GM18511 (cell line): ENCODE data around the gene DIS3L2.

Experiments used
- ATAC-seq: cut with Tn5 transposase; IDR thresholded peaks from one replicate; pipeline ENCODE4 v1.9.1; 2021; ENCODE audit warnings: mild to moderate bottlenecking, moderate library complexity; ENCODE audit not compliant: unreplicated experiment

DIS3L2 gene

DNA sequence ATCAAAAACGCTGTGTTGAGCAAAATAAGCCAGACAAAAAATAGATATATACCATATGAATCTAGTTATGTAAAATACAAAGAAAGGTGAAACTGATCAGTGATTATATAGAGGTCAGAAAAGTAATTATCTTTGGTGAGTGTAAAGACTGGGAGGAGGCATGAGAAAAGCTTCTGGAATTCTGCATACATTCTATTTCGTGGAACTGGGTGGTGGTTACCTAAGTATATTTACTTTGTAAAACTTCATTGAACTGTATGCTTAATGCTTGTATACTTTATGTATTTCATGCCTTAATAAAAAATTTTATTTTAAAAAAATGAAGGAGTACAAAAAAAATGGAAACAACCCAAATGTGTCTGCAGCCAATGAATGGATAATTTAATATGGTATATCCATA lies 263.9 kb downstream of the DIS3L2 start:
- no peak for ATAC-seq

DNA sequence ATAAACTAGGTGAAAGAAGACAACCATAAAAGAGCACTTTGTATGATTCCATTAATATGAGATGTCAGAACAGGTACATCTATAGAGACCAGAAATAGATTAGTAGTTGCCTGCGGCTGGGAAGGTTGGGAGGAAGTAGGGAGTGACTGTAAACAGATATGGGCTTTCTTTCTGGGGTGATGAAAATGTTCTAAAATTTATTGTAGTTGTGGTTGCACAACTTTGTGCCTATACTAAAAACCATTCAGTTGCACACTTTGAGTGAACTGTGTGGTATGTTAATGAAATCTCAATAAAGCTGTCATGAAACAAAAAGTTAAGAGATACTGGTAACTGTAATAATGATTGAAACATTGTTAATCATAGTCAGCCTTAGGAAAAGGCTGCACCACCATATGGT lies 264.4 kb downstream of the DIS3L2 start:
- no peak for ATAC-seq

DNA sequence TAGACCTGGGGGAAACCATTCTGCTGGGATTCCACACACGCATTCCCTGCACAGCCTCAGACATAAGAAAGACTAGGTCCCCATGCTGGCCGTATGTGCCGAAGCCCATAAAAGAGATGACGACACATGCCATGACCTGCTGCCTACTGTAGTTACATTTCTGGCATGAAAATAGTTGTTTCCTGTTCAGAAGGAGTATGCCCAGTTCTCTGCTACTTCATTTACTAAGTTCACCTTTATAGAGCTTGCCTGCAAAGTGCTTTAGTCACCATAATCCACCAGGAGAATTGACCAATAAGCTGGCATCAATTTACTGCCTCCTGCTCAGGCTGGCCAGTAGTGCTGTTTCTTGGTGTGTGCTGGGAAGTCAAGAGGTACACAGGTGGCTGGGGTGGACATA lies 266.8 kb downstream of the DIS3L2 start:
- no peak for ATAC-seq

DNA sequence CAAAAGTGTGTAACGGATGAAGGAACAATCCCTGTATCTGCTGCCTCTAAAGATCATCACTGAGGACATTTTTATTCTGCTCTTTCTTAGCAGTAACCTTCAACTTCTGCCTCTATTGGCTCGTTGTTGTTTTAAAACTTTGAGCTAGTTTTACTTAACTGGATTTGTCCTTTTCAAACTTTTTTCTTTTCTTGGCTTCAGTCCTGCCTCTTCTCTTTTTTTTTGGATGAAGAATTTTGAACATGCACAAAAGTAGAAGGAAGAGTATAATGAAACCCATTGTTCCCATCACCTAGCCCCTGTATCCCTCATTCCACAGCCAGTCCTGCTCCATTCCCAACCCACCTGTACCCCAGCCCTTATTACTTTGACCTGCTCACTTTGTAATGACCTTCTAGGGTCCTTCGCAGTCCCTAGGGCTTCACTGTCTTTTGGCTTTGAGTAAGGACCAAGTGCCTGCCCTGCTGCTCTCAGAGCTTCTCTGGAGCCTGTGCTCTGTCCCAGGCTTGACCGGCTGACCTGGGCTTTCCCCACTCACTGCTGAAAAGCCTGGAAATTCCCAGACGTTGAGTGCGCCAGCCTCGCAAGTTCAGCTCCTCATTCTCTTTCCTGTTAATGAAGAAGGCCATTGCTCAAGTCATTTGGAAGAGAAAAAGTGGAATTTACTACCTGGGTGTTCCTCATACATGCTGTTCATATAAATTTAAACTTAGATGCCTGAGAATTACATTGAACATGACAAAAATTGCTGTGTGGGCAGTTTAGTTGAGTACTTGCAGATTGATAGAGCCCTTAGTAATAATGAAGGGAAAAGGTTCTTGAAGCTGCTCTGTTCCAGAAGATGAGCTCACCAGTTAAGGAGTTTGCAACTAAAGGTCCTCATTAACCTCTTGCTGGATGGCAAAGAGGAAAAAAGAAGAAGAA lies 267.7 kb downstream of the DIS3L2 start:
- no peak for ATAC-seq

DNA sequence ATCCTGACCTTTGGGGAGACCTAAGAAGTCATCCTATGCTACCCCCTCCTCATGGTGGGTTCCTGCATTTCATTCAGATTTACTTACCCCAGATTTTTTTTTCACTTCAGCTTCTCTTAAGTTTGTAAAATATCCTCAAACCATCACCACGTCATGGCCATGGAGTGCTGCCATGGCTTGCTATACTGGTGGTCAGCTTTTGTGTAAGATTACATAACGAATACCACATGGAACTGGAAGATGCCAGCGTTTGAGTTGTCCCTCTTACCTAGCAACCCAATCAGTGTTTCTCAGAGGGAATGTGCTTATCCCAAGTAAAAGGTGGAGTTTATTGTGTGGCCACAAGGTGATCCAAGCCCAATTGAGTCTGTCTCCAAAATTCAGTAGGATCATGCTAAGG lies 268.4 kb downstream of the DIS3L2 start:
- no peak for ATAC-seq

DNA sequence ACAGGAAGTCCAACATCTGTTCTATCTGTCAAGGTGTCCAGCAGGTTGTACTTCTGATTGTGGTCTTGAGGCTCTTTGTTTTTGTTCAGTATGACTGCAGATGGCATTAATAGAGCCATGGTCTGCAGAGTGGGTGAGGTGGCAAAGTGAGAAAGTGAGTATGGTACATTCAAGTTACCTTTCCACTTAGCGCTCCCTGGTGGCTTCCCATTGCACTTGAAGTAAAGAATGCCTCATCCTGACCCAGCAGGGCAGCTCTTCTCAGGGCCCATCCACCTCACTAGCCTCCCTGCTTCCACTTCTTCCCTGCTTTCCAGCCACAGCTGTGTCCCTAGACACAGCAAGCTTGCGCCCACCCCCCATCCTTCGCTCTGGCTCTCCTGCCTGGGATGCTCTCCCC lies 269.0 kb downstream of the DIS3L2 start:
- ATAC-seq = no peak

DNA sequence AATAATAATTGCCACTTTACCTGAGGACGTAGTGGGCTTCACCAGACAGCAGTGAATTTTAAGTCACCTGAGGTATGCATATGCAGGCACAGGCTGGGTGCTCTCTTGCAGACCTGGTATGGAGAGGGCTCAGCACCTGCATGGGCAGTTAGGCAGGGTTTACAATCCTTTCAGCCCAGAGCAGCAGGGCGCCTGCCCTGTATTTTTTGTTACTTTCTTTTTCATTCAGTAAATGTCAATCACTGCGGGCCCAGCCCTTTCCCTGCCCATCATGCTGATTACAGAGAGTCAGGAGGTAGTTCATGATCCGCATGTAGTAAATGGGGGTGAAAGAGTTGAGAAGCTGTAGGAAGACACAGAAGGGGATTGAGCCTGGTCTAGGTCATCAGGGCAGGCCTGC lies 270.0 kb downstream of the DIS3L2 start:
- ATAC-seq = no peak

DNA sequence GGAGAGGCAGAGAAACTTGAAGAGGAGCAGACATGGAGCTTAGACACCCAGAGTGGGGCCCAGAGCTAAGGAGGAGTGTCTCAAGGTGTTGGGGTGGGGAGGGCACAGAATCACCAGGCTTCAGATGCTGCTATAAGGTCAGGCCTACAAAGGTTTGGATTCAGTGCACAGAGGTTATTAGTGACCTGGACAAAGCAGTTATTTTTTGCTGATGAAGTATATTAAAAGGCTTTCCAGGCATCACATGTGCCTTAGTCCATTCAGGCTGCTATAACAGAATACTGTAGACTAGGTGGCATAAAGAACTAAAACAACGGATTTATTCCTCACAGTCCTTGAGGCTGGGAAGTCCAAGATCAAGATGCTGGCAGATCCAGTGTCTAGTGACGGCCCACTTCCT lies 271.4 kb downstream of the DIS3L2 start:
- ATAC-seq = no peak

DNA sequence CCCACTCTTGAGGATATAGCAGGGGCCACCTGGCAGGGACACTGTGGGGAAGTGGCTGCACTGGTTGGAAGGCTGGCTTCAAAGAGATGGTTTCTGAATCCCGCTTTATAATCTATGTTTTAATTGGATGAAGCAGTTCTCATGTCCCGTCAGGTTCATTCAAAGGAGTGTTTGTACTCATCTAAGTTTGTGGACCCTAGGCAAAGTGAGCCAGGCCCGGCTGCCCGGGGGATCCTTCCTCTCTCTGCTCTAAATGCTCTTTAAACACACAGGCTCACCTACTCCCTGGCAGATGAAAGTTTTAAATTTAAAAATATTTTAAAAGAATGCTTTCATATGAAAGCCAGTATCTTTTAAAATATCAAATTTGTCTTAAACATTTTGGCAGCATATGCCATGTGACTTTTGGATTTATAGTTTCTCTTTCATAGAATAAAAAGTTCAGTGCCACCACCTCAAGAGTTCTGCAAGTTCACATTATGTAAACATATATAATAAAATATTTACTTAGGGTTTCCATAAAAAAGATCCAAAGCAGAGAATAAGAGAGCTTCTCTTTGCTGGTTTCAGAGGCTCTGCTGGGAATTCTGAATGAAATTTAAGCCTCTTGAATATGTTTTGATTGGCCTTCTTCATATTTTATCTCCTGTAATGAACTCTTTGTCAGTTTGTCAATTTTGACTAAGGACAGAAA lies 273.6 kb downstream of the DIS3L2 start:
- no peak for ATAC-seq

DNA sequence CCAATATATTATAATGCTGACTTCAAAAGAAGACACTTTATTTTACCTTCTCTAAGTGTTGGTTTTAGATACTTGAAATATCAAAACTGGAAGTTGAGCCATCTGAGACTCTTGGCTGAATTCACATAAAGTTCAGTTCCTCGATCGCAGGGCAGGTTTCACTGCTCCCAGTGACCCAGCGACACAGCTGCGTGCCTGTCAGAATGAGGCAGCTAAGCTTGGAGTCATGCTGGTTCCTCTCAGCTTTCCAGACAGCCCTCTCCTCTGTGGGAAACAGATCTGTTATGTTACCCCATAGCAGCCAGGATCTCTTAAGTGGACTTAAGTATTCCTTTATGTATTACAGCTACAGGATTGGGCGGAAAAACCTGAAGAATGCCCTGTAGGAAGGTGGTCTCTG lies 274.2 kb downstream of the DIS3L2 start:
- ATAC-seq = peak; percentile 44

DNA sequence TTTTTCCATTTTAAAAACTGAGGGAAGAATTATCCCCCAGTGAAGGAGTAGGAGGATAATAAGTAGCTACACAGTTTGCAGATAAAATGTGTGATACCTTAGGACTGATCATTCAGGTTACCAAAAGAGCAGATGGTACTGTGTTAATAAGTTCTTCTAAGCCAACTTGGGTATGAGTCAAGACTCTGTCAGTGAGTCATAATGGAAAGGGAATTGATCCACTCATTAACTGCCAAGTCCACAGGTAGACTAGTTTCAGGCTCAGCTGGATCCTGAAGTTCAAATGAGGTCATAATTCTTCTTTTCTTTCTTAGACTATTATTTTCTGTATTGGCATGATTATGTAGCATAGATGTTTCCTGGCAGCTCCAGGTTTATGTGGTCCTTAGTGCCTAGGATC lies 274.7 kb downstream of the DIS3L2 start:
- peak; percentile 81 for ATAC-seq

DNA sequence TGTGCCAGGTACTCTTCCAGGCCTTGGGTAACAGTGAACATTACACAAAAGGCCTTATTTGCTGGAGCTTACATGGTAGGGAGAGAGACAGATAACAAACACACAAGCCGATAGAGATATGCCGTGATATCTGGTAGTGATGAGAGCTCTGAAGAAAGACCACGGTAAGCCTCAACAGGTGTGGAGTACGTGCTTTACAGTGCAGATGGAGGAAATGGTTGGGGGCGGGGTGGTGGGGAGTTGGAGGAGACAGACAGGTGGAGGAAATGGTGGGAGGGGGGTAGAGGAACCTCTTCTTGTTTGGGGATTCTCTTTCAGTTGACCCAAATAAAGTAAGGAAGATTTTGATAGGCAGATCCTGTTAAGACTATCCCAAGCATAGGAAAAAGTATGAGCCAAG lies 276.0 kb downstream of the DIS3L2 start:
- no peak for ATAC-seq

DNA sequence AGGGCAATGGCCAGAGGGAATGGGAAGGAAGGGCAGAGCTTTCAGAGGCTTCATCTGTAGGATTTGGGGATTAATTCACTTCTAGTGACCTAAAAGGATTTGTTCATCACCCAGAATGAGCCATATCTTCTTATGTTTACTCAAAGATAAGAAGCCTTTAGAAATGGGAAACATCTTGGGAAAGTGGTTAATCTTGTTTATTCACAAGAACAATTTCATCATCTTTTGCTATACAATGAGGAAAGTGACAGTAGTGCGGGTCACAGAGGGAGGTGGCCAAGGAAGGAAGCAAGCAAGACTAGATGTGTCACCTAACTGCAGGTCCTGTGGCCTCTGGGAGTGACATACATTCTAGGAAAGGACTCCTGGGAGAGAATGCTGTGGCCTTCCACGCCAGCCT lies 276.6 kb downstream of the DIS3L2 start:
- no peak for ATAC-seq

DNA sequence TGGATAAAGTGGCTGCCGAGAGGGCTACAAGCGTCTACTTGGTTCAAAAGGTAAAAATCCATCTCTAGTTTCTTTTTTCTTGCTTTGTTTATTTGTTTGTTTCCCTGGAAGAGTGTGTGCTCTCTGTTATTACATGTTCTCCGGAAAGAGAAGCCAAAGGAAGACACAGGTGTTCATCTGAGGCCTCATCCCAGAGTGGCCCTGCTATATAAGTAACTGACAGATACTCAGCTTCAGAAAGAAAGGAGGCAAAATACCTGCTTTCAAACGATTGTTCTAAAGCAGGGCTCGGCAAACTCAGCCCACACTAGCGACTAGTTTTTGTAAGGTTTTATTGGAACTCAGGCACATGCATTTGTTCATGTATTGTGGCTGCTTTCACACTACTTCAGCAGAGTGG lies 277.1 kb downstream of the DIS3L2 start:
- ATAC-seq = no peak

DNA sequence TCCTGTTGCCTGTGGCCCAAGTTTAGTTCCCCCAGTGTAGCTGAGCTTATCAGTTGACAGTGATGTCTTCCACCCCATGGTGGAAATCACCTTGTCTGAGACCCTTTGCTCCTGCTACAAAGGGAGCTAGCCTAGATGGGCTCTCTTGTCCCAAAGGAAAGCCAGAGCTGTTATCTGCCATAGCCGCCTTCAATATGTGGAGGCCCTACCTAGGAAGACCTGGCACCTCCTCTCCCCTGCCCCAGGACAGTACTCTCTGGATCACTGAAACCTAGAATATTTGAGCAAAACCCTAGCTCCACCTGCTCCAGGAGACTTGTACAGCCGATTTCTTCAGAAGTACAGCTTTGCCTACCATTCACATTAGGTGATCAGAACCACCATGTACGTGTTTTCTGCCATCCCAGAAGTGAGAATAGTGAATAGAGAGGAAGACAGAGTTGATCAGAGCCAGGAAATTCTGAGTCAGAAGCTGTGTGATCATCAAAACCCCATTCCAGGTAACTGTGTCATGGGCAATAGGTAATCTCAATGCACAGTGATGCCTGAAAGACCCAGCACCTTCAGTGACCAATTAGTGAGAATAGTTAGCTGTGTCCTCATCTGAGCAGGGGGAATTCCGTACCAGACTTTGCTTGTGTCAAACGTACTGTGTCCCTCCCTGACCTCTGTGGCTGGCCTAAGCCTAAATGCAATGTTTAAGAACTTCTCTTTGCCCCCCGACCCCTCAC lies 278.6 kb downstream of the DIS3L2 start:
- ATAC-seq = no peak

DNA sequence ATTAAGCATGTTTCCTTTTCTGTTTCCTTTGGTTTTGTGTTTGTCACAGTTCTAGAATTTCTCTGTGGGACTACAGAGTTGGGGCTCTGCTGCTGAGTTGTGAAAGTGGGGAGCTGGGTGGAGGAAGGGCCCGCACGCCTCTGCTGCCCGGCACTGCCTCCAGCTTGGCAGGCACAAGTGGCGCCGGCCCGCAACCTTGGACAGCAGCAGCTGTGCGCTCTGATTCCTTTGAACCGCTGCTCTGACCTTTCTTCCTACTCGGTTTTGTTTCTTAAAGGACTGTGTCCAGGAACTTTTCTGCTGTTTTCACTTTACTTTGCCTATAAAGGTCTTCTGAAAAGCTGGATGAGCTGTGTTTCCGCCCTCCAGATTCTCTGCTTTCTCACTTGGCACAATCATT lies 279.4 kb downstream of the DIS3L2 start:
- ATAC-seq = no peak

DNA sequence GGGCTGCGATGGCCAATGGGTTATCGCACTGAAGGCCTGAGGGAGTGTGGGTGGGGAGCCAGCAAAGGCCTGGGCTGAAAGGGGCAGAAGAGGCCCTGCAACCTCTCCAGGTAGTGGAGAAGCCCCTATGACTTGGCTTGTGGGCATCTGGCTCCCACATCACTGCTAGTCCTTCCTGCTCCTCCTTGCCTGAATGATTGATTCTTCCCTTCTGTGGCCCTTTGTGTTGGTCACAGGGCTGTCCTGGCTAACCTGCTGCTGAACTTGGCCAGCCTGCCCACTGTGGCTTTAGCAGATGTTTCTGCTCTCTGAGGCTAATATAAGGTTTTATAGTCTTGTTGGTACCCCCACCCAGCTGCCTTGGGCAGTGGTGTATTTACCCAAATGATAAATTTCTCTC lies 280.8 kb downstream of the DIS3L2 start:
- no peak for ATAC-seq

DNA sequence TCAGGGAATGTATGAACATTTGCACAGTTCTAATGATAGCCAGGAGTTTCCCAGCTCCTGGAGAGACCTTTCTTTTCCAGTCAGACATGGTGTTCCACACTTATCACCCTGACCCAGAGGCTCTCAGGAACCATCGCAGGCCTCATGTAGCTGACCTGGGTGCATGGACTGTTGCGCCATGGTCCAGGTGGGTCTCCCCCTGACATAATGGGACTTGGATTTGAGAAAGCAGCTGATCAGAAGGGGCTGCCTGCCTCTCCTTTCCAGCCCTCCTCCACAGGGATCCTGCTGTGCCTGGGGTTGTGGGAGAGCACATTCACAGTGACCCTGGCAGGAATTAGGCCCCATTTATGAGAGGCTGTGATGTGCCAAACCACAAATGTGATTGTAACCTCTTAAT lies 283.6 kb downstream of the DIS3L2 start:
- ATAC-seq = no peak

DNA sequence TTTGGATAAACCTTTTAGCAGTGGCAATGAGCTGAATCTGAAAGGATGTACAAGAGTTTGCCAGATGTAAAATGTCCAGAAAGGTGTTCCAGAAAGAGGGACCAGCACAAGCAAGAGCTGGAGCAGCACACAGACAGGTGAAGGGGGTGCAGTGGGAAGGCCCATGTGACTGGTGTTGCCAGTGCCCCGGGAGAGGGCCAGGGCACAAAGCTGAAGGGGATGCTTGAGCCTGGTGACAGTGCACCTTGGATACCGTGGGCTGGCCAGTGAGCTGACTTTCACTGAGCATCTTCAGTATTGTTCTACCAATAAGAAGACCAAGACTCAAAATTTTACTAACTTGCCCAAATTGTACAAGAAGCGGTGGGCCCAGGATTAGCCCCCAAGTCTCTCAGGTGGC lies 284.7 kb downstream of the DIS3L2 start:
- no peak for ATAC-seq

DNA sequence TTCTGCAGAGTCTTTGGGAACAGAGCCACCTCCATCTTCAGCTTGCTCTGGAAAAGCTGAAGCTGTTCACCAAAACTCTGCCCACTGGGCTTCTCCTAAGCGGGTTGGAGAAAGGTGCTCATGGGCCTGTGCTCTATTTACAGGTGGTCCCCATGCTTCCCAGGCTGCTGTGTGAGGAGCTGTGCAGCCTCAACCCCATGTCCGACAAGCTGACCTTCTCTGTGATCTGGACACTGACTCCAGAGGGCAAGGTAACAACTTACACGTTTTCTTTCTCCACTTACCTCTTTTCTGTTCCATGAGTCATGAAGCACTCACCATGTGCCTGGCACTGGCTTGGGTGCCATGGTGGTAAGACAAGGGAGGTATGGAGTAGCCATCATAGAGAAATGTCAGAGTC lies 287.6 kb downstream of the DIS3L2 start:
- ATAC-seq = no peak

DNA sequence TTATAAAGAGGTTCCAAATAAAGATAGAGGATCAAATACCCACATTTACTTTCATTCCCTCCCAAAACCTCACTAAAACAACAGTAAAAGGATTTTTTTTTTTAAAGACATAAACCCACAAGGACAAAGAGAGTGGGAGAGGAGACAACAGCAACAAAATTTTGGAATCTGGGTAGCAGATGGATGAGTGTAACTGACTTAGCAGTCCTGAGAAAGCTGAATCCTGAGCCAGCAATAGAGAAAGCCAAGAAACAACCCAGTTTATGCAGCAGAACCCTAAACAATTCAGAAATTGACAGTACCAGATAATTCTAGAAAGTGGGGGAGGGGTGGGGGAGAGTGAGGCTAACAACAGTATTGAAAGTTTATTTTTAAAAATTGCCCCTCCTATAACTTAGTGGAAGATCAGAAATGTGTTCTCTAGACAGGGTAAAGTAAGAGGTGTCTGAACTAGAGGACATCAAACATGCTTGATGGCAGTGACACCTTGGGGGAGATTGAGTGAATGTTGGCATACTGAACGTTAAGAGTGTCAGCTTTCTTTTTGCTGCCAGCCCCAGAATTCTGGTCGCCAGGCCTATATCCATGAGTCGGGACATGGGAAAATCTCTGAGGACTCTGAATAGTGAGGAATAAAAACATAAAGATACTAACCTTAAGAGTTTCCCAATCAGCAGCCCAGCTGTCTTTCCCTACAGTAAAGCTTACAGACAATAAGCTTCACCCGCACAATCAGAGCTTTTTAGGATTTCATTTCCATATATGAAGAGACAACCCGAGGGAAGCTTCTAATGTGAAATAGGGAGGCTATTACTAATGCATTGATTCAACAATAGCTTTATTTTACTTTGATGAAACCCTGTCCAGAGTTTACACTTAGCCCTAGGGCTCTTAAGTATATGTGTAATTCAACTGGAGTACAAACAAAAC lies 289.0 kb downstream of the DIS3L2 start:
- ATAC-seq = no peak
